Measurements from ENCODE around the gene PPIF. TPM values are rescaled to one million over a fixed set of nuclear protein-coding genes. Genes with fewer than 3 reads are reported as not detected.

The PPIF gene
- total RNA-seq, 1 experiment from 2014 or later, result 203 TPM

GRCh38 chr10:79327090-79327457, 20.2 kb upstream of the PPIF start:
- no peak for TF ChIP-seq CTCF (conservative IDR thresholded peaks at IDR 0.05)
- TF ChIP-seq EZH2 (IDR thresholded peaks at IDR 0.05; ENCODE audit: low read depth), result no peak
- no peaks in the 10 kb centered on the region for H3K27me3 ChIP-seq (ENCODE audit: insufficient read depth, low read depth)
- no peak overlapping the region for H2AFZ ChIP-seq
- no peaks in the 10 kb centered on the region for H3K9me3 ChIP-seq (ENCODE audit: insufficient read depth, low read depth)
- POLR2A ChIA-PET (ENCODE audit: unreplicated experiment), result no interaction called here
- H3K4me1 ChIP-seq (replicated peaks; ENCODE audit: insufficient read depth), result peaks cover 54% of the 10 kb centered on the region
- CTCF ChIA-PET, result no interaction called here
- no peaks in the 10 kb centered on the region for H3K36me3 ChIP-seq (ENCODE audit: low read depth)
- no peak overlapping the region for H3K4me2 ChIP-seq
- DNase-seq, result no peak
- H3K79me2 ChIP-seq (ENCODE audit: low read depth), result no peaks in the 10 kb centered on the region
- no peak overlapping the region for H3K27ac ChIP-seq
- intact Hi-C loops (cut with micrococcal nuclease; ENCODE audit: unreplicated experiment), result no loop called here
- H3K4me3 ChIP-seq, result no peak overlapping the region
- no peaks in the 10 kb centered on the region for H4K20me1 ChIP-seq (ENCODE audit: insufficient read depth)
- no TSS peak for BruUV-seq (replicated peaks)
- H3K9me2 ChIP-seq (ENCODE audit: insufficient read depth), result no peaks in the 10 kb centered on the region; the same call in 1 of the 2 replicates
- peaks cover 43% of the 10 kb centered on the region; the same call in 1 of the 2 replicates for H3F3A ChIP-seq (ENCODE audit: insufficient read depth, low read depth)

DNA sequence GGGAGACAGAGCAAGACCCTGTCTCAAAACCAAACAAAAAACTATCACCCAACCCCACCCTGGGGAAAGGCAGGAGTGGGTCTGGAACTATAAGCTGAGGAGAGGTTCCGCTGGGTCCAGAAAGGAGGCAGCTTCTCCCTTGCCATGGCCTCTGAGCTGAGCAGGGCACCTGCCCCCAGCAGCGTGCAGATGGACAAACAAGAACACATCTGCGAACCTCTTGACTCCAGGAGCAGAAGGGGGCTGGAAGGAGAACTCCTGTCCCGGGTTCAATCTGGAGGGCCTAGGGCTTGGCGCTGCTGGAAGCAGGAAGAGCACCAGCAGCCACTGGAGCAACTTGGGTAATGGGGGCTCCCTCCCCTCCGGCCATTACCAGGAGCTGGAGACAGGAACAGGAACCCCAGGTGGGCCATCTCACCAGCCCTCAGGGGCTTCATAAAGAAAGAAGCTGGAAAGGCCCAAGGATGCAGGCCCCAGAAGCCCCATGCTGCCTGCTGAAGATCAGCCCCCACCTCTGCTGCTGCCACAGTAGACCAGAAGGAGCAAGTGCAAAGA, 19.0 kb upstream of the PPIF start:
- no peaks in the 10 kb centered on the region for H3K9me3 ChIP-seq (ENCODE audit: insufficient read depth, low read depth)
- H3K79me2 ChIP-seq (ENCODE audit: low read depth), result no peaks in the 10 kb centered on the region
- ChIA-PET POLR2A (ENCODE audit: unreplicated experiment) (interaction anchor here (0.5 kb wide), 1 partner anchor 681 kb away, joined by 34 read pairs; no protein-coding TSS in a partner anchor), CTCF (interaction anchor here (0.6 kb wide), 1 partner anchor 26 kb away, joined by 7 read pairs; no protein-coding TSS in a partner anchor)
- H3K9me2 ChIP-seq (ENCODE audit: insufficient read depth), result no peaks in the 10 kb centered on the region
- intact Hi-C loops (cut with micrococcal nuclease; ENCODE audit: unreplicated experiment), result no loop called here
- H4K20me1 ChIP-seq (ENCODE audit: insufficient read depth), result no peaks in the 10 kb centered on the region
- H3K36me3 ChIP-seq (ENCODE audit: low read depth), result no peaks in the 10 kb centered on the region
- H3K4me1 ChIP-seq (replicated peaks; ENCODE audit: insufficient read depth), result peaks cover 45% of the 10 kb centered on the region
- H3K4me2 ChIP-seq, result 0 out of 2 replicates have a peak overlapping the region, but pooled peaks have one; percentile 17
- no peak overlapping the region for H3K4me3 ChIP-seq
- DNase-seq, result no peak
- no peak overlapping the region for H2AFZ ChIP-seq
- TF ChIP-seq EZH2 (IDR thresholded peaks at IDR 0.05; ENCODE audit: low read depth) (no peak), CTCF (conservative IDR thresholded peaks at IDR 0.05) (no peak)
- H3K27ac ChIP-seq, result peak overlapping the region; percentile 71
- peaks cover 36% of the 10 kb centered on the region for H3F3A ChIP-seq (ENCODE audit: insufficient read depth, low read depth)
- BruUV-seq (replicated peaks), result TSS peak; percentile 40
- H3K27me3 ChIP-seq (ENCODE audit: insufficient read depth, low read depth), result no peaks in the 10 kb centered on the region

DNA sequence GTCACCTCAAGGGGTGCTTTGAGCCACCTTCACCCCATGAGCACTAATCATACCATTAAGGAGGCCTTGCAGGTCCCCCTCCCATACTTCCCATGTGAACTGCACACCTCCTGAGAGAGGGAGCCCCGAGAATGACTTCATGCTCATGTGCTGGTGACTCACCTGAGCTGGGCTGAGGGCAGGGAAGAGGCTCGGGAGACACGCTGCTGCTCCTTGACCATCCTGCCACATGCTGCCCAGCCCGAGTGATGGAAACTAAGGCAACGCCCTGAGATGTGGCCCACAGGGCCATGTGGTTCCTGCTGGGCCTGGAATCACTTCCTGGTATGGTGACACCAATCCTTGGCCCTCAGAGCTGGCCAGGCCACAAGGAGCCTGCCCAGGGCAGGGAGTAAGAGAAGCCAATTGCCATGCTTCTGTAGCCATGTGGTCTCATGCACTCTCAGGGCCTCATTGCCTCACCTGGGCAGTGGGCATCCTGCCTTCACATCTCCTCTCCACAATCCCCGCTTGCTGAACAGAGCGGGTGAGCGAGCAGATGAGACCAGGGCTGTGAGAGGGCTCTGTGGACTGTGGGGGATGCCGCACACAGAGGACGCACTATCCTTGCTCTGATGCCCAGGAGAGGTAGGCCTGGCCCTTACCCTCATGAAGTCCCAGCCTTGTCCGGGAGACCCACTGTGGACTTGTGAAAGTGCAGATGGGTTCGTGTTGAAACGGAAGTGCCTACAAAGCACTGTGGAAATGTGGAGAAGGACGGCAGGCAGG, 18.3 kb upstream of the PPIF start:
- intact Hi-C loops (cut with micrococcal nuclease; ENCODE audit: unreplicated experiment), result no loop called here
- no peak for TF ChIP-seq EZH2 (IDR thresholded peaks at IDR 0.05; ENCODE audit: low read depth)
- no peak for TF ChIP-seq CTCF (conservative IDR thresholded peaks at IDR 0.05)

More for the DNA sequence above, 18.3 kb upstream of the PPIF start:
- Histone ChIP-seq H3K36me3 (ENCODE audit: low read depth) (no peaks in the 10 kb centered on the region), H3K4me2 (peak overlapping the region; percentile 33), H3F3A (ENCODE audit: insufficient read depth, low read depth) (peaks cover 43% of the 10 kb centered on the region), H4K20me1 (ENCODE audit: insufficient read depth) (no peaks in the 10 kb centered on the region), H3K9me2 (ENCODE audit: insufficient read depth) (no peaks in the 10 kb centered on the region), H3K79me2 (ENCODE audit: low read depth) (no peaks in the 10 kb centered on the region), H2AFZ (no peak overlapping the region), H3K4me1 (replicated peaks; ENCODE audit: insufficient read depth) (peaks cover 47% of the 10 kb centered on the region), H3K27me3 (ENCODE audit: insufficient read depth, low read depth) (no peaks in the 10 kb centered on the region), H3K4me3 (no peak overlapping the region), H3K27ac (peak overlapping the region; percentile 71), H3K9me3 (ENCODE audit: insufficient read depth, low read depth) (no peaks in the 10 kb centered on the region)
- BruUV-seq (replicated peaks), result TSS peak; percentile 39
- DNase-seq, result peak; percentile 68 to 81
- ChIA-PET CTCF (no interaction called here), POLR2A (ENCODE audit: unreplicated experiment) (interaction anchor here (0.5 kb wide), 1 partner anchor 680 kb away, joined by 34 read pairs; no protein-coding TSS in a partner anchor)
